GM23338 (cell line): Measurements from ENCODE around the gene ETFB. TPM values are rescaled to one million over a fixed set of nuclear protein-coding genes. Genes with fewer than 3 reads are reported as not detected.

ENCODE experiments used
- polyA plus RNA-seq: library from polyadenylated mRNA; unstranded; fragments of >200 nt; fragmentation: Nextera tagmentation; extraction: Ambion mirVana; gene quantifications from 2 replicates; pipeline ENCODE4 v1.2.1, GENCODE V29; 2016
- total RNA-seq: library from RNA; depleted of rRNA; stranded (reverse); fragments of >200 nt; shearing (Covaris generic); gene quantifications from 2 replicates; pipeline ENCODE4 v1.2.3, GENCODE V29; 2014; rRNA removed

Gene ETFB
- total and polyA plus RNA-seq, 2 experiments from 2014 or later: 37.3 to 63.4 TPM

Other genes starting within 250 kb of the ETFB start
- gene SIGLEC9, start 241.5 kb downstream of the ETFB start, total RNA-seq: not detected in 2 replicates
- not detected in 2 replicates for gene SIGLEC9, start 241.5 kb downstream of the ETFB start, polyA plus RNA-seq
- gene SIGLEC7, start 224.1 kb downstream of the ETFB start, total RNA-seq: not detected in 2 replicates
- gene SIGLEC7, start 224.1 kb downstream of the ETFB start, polyA plus RNA-seq: not detected in 2 replicates
- 0.12 and 0.45 TPM in 2 replicates for gene CD33, start 141.3 kb downstream of the ETFB start, total RNA-seq
- gene CD33, start 141.3 kb downstream of the ETFB start, polyA plus RNA-seq: 0.30 TPM in 1 of 2 replicates, not detected in the other
- not detected in 2 replicates for gene SIGLECL1, start 115.3 kb downstream of the ETFB start, total RNA-seq
- gene SIGLECL1, start 115.3 kb downstream of the ETFB start, polyA plus RNA-seq: not detected in 2 replicates
- gene IGLON5, start 54.7 kb downstream of the ETFB start, total RNA-seq: 29.1 and 29.4 TPM in 2 replicates
- 5.0 and 5.4 TPM in 2 replicates for gene IGLON5, start 54.7 kb downstream of the ETFB start, polyA plus RNA-seq
- gene VSIG10L, start 24.2 kb downstream of the ETFB start, total RNA-seq: 8.5 and 10.4 TPM in 2 replicates
- 9.6 and 9.8 TPM in 2 replicates for gene VSIG10L, start 24.2 kb downstream of the ETFB start, polyA plus RNA-seq
- not detected in 2 replicates for gene CLDND2, start 2.6 kb upstream of the ETFB start, total RNA-seq
- 7.7 and 12.1 TPM in 2 replicates for gene CLDND2, start 2.6 kb upstream of the ETFB start, polyA plus RNA-seq
- gene NKG7, start 6.3 kb upstream of the ETFB start, total RNA-seq: not detected in 2 replicates
- not detected in 2 replicates for gene NKG7, start 6.3 kb upstream of the ETFB start, polyA plus RNA-seq
- not detected in 2 replicates for gene LIM2, start 21.6 kb upstream of the ETFB start, total RNA-seq
- not detected in 2 replicates for gene LIM2, start 21.6 kb upstream of the ETFB start, polyA plus RNA-seq
- gene C19orf84, start 24.2 kb upstream of the ETFB start, total RNA-seq: 1.4 and 5.6 TPM in 2 replicates
- 3.9 and 4.4 TPM in 2 replicates for gene C19orf84, start 24.2 kb upstream of the ETFB start, polyA plus RNA-seq
- gene SIGLEC10, start 51.3 kb upstream of the ETFB start, total RNA-seq: not detected in 2 replicates
- gene SIGLEC10, start 51.3 kb upstream of the ETFB start, polyA plus RNA-seq: 0.47 and 0.56 TPM in 2 replicates
- gene SIGLEC8, start 92.1 kb upstream of the ETFB start, total RNA-seq: not detected in 2 replicates
- gene SIGLEC8, start 92.1 kb upstream of the ETFB start, polyA plus RNA-seq: not detected in 2 replicates
- gene CEACAM18, start 112.2 kb upstream of the ETFB start, total RNA-seq: not detected in 2 replicates
- not detected in 2 replicates for gene CEACAM18, start 112.2 kb upstream of the ETFB start, polyA plus RNA-seq
- not detected in 2 replicates for gene SIGLEC12, start 135.4 kb upstream of the ETFB start, total RNA-seq
- not detected in 2 replicates for gene SIGLEC12, start 135.4 kb upstream of the ETFB start, polyA plus RNA-seq
- 0.16 and 0.76 TPM in 2 replicates for gene SIGLEC6, start 165.3 kb upstream of the ETFB start, total RNA-seq
- gene SIGLEC6, start 165.3 kb upstream of the ETFB start, polyA plus RNA-seq: not detected in 2 replicates
- 6.3 and 7.4 TPM in 2 replicates for gene ZNF175, start 204.9 kb upstream of the ETFB start, total RNA-seq
- 2.3 and 5.8 TPM in 2 replicates for gene ZNF175, start 204.9 kb upstream of the ETFB start, polyA plus RNA-seq